Measurements from ENCODE around the gene PNPLA8. TPM values are rescaled to one million over a fixed set of nuclear protein-coding genes. Genes with fewer than 3 reads are reported as not detected.

PNPLA8 gene
- total RNA-seq, 1 donor from 2014 or later = 4.4 TPM

- Histone ChIP-seq H3K27ac (no peak overlapping the region), H3K4me3 (no peak overlapping the region)
These were observed 77.1 kb downstream of the PNPLA8 start for GRCh38 chr7:108448584-108449505.

GRCh38 chr7:108442039-108442568 lies 83.8 kb downstream of the PNPLA8 start:
- H3K27ac ChIP-seq = no peak overlapping the region

More at GRCh38 chr7:108448584-108449505, 77.1 kb downstream of the PNPLA8 start:
- intact Hi-C loops (cut with DNase I) = no loop called here
- no peaks in the 10 kb centered on the region for H3K27me3 ChIP-seq
- no peaks in the 10 kb centered on the region for H3K4me1 ChIP-seq
- no peak for TF ChIP-seq CTCF (IDR thresholded peaks at IDR 0.05)
- no peak for DNase-seq (ENCODE audit: low spot score in 2 of 2)
- no peaks in the 10 kb centered on the region for H3K9me3 ChIP-seq
- H3K36me3 ChIP-seq = no peaks in the 10 kb centered on the region

GRCh38 chr7:108441392-108441955 lies 84.5 kb downstream of the PNPLA8 start:
- Histone ChIP-seq H3K4me3 (no peak overlapping the region), H3K27ac (no peak overlapping the region), H3K4me1 (no peaks in the 10 kb centered on the region), H3K27me3 (no peaks in the 10 kb centered on the region), H3K9me3 (no peaks in the 10 kb centered on the region), H3K36me3 (no peaks in the 10 kb centered on the region)
- no peak for DNase-seq (ENCODE audit: low spot score in 2 of 2)
- intact Hi-C loops (cut with DNase I) = no loop called here
- no peak for TF ChIP-seq CTCF (IDR thresholded peaks at IDR 0.05)

More at GRCh38 chr7:108442039-108442568, 83.8 kb downstream of the PNPLA8 start:
- TF ChIP-seq CTCF (IDR thresholded peaks at IDR 0.05) = no peak
- DNase-seq (ENCODE audit: low spot score in 2 of 2) = no peak
- Histone ChIP-seq H3K27me3 (no peaks in the 10 kb centered on the region), H3K9me3 (no peaks in the 10 kb centered on the region), H3K36me3 (no peaks in the 10 kb centered on the region), H3K4me1 (no peaks in the 10 kb centered on the region), H3K4me3 (no peak overlapping the region)
- intact Hi-C loops (cut with DNase I) = no loop called here

- no peaks in the 10 kb centered on the region for H3K9me3 ChIP-seq
- no peak overlapping the region for H3K27ac ChIP-seq
- no peaks in the 10 kb centered on the region for H3K36me3 ChIP-seq
- no peak overlapping the region for H3K4me3 ChIP-seq
- H3K27me3 ChIP-seq = no peaks in the 10 kb centered on the region
- no peaks in the 10 kb centered on the region for H3K4me1 ChIP-seq
- intact Hi-C loops (cut with DNase I) = no loop called here
- no peak for DNase-seq (ENCODE audit: low spot score in 2 of 2)
- TF ChIP-seq CTCF (IDR thresholded peaks at IDR 0.05) = no peak
These were observed 85.3 kb downstream of the PNPLA8 start for GRCh38 chr7:108440613-108441012.

- Histone ChIP-seq H3K9me3 (no peaks in the 10 kb centered on the region), H3K4me3 (no peak overlapping the region), H3K27me3 (no peaks in the 10 kb centered on the region), H3K27ac (no peak overlapping the region), H3K36me3 (no peaks in the 10 kb centered on the region), H3K4me1 (no peaks in the 10 kb centered on the region)
- DNase-seq (ENCODE audit: low spot score in 2 of 2) = no peak
- intact Hi-C loops (cut with DNase I) = no loop called here
- no peak for TF ChIP-seq CTCF (IDR thresholded peaks at IDR 0.05)
These were observed 89.0 kb downstream of the PNPLA8 start for GRCh38 chr7:108436906-108437305.

Measured in ascending aorta (tissue), 2 donors.